PFSK-1 (cell line): ENCODE measurements around the gene CLCF1.

Experiments used
- FOXP2 ChIP-seq: optimal IDR thresholded peaks from 2 replicates; pipeline ENCODE3; 2011; ENCODE audit warnings: borderline replicate concordance, control low read depth, inconsistent platforms; ENCODE audit not compliant: insufficient read depth; ENCODE audit errors: extremely low read length, extremely low read depth
- POLR2AphosphoS5 ChIP-seq: IDR thresholded peaks from 2 replicates; pipeline ENCODE4 v1.6.1; 2012; ENCODE audit warnings: low read depth, mild to moderate bottlenecking, control low read depth, low read length, moderate library complexity
- SIN3A ChIP-seq: IDR thresholded peaks from 2 replicates; pipeline ENCODE4 v1.6.1; 2012; ENCODE audit warnings: mild to moderate bottlenecking, low read length, moderate library complexity, borderline replicate concordance; ENCODE audit not compliant: insufficient read depth
- TAF1 ChIP-seq: IDR thresholded peaks from 2 replicates; pipeline ENCODE4 v1.6.1; 2012; ENCODE audit warnings: low read length, control low read depth, borderline replicate concordance; ENCODE audit not compliant: insufficient read depth
- TF ChIP-seq, protein P1 (sequence below), 2 experiments: IDR thresholded peaks; 2 replicates each; pipeline versions ENCODE4 v1.6.1 to v1.8.0; 2011 to 2012; ENCODE audit warnings: low read depth in 2 of 2, low read length in 2 of 2, control low read depth in 1 of 2, inconsistent platforms in 1 of 2, mild to moderate bottlenecking in 1 of 2, moderate library complexity in 1 of 2; ENCODE audit not compliant: insufficient read depth in 1 of 2

Gene CLCF1

DNA sequence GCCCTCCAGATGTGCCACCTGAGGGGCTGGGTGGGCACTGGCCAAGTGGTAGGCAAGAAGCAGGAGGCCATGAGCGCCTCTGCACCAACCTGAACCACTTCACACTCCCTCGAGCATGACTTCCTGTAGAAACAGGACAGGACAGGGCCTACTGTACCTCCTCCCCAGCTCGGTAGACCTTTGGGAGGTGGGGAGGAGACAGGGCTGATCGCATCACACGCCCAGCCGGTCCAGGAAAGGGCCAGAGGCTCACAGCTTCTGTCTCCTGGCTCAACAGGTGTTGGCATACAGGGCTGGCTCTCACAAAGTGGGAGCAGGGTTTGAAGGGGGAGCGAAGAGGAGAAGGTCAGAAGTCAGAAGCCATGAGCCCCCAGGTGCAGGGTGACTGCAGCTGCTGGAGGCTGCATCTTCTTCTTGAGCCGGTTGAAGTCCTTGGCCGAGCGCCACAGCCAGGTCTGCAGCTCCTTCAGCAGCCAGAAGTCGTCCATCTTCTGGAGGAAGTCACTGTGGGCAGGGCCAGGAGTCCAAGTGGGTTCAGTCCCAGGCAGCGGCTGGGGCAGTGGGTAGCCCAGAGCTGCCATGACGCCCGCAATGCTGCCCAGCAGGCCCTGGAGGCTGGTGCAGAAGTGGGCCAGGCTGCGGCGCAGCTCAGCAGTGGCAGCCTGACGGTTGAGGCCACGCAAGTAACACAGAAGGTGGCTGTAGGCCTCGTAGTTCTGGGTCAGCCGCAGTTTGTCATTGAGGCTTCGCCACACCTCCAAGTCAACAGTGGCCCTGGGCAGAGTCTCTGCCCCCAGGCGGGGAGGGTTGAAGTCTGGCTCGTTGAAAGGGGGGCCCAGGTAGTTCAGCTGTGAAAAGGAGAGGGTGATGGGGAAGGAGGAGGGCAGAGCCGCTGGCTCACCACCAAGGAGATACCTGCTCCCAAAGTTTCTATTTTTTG lies 8.3 kb downstream of the CLCF1 start:
- TF ChIP-seq SIN3A = no peak
- TF ChIP-seq, protein P1, sequence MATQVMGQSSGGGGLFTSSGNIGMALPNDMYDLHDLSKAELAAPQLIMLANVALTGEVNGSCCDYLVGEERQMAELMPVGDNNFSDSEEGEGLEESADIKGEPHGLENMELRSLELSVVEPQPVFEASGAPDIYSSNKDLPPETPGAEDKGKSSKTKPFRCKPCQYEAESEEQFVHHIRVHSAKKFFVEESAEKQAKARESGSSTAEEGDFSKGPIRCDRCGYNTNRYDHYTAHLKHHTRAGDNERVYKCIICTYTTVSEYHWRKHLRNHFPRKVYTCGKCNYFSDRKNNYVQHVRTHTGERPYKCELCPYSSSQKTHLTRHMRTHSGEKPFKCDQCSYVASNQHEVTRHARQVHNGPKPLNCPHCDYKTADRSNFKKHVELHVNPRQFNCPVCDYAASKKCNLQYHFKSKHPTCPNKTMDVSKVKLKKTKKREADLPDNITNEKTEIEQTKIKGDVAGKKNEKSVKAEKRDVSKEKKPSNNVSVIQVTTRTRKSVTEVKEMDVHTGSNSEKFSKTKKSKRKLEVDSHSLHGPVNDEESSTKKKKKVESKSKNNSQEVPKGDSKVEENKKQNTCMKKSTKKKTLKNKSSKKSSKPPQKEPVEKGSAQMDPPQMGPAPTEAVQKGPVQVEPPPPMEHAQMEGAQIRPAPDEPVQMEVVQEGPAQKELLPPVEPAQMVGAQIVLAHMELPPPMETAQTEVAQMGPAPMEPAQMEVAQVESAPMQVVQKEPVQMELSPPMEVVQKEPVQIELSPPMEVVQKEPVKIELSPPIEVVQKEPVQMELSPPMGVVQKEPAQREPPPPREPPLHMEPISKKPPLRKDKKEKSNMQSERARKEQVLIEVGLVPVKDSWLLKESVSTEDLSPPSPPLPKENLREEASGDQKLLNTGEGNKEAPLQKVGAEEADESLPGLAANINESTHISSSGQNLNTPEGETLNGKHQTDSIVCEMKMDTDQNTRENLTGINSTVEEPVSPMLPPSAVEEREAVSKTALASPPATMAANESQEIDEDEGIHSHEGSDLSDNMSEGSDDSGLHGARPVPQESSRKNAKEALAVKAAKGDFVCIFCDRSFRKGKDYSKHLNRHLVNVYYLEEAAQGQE (IDR thresholded peaks at IDR 0.05; ENCODE audit: insufficient read depth in 1 of 2, low read depth in 2 of 2, low read length in 2 of 2) = no peak
- no peak for TF ChIP-seq TAF1
- no peak for TF ChIP-seq POLR2AphosphoS5
- no peak for TF ChIP-seq FOXP2

DNA sequence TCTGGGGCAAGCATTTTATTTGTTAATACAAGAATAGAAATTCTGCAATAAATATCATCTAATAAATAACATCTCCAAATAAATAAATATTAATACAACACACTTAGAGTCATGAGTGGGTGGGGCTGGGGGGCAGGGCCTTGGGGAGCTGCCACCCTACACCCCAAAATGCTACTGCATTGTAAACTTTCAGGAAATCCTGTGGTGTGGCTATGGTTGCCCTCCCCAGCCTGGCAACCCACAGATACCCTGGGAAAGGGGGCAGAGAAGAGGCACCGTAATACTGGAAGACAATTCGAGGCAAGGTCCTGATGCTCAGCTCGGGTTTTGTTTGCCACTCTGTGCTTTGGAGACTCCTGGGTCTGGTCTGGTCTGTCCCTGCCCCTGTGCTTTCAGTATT lies 9.2 kb downstream of the CLCF1 start:
- TF ChIP-seq FOXP2 (no peak), SIN3A (no peak), POLR2AphosphoS5 (no peak), TAF1 (no peak)
- TF ChIP-seq, protein P1 (IDR thresholded peaks at IDR 0.05; ENCODE audit: insufficient read depth in 1 of 2, low read depth in 2 of 2, low read length in 2 of 2) = no peak

DNA sequence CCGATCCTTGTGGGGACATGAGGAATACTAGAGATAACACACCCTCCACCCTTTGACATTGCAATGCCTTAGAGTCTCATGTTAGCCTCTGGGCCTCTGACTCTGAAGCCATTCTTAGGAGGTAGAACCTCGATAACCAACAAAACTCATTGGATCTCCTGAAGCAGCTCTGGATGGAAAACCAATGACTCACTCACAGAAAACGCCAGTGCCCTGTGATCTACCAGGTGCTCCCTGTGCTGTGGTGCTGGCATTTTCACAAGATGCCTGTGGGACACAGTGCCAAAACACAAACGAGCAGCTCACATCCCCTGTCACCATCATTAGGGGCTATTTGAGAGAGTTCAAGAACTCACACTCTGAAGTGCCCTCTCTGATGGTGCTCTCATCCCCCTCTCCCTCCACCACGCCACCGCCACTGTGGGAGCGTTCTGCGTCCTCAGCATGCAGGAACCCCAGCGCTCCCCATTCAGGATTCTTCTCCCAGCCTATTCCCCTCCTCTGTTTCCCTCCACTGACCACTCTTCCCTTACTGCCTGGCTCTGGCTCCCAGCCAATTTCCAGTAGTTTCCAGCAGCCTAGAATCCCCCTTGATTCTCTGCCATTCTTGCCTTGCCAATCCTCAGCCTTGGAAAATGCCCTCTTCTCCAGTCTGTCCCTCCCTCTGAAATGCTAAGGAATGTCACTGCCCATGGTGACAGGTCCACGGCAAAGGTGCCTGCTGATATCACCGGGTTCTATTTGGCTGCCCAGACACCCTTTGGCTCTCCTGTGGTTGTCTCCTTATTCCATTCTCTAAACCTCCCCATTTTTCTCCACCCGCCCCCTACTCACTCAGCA lies 15.3 kb downstream of the CLCF1 start:
- no peak for TF ChIP-seq FOXP2
- TF ChIP-seq SIN3A = no peak
- no peak for TF ChIP-seq TAF1

DNA sequence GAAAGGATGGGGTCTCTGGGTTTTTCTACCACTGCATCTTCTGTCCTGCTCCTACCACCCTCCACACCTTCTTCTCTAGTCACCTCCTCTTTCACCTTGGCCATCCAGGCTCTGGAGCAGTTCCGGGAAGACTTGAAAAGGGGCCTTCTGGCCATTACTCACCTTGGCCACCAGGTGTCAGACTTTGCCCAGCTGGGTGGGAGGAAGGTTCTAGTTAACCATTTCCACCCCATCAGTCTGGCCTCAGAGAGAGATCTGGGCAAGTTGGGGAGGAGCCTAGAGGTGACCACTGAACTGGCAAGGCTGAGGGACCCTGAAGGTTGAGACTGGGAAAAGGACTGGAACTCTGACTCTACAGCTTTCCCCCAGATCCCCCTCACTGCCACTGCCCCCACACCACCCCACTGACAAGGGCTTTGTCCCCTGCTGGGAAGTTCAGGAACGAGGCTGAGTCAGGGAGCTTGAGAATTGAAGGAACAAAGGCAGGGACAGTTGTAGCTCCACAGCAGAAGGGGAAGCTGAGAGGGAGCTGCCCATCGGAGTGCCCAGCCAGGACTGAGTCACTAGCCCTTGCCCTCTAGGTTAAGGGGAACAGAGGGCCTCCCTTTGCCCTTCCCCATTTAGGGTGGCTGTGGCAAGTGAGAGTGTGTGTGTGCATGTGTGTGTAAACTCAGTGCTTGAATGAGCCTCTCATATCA lies 16.4 kb downstream of the CLCF1 start:
- TF ChIP-seq, protein P1 (IDR thresholded peaks at IDR 0.05; ENCODE audit: insufficient read depth in 1 of 2, low read depth in 2 of 2, low read length in 2 of 2) = no peak
- TF ChIP-seq POLR2AphosphoS5 (no peak), TAF1 (no peak), FOXP2 (peak; percentile 12)

DNA sequence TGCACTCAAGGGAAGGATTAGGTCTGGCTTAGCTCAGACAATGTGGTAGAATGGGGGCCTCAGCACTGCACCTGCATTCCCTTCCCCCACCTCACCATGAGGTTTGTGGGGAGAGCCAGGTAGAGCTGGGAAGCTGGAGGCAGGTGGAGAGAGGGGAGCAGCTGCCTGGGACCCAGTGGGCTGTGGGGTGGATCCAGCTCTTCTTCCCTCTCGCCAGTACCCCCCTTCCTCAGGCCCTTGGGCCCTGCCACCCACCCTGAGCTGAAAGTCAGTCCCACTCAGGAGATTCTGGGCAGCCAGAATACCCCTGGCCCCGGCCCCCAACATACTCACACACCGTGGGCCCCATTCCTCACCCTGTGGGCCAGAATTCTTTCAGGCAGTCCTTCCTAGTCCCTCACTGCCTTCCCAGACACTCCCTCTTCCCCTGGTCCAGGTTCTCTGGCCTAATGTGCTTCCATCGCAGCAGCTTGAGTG lies 17.0 kb downstream of the CLCF1 start:
- TF ChIP-seq, protein P1 (IDR thresholded peaks at IDR 0.05; ENCODE audit: insufficient read depth in 1 of 2, low read depth in 2 of 2, low read length in 2 of 2) = no peak
- TF ChIP-seq POLR2AphosphoS5 = no peak
- no peak for TF ChIP-seq FOXP2
- no peak for TF ChIP-seq SIN3A
- no peak for TF ChIP-seq TAF1
